Measurements from ENCODE around the gene ZNF543. TPM values are rescaled to one million over a fixed set of nuclear protein-coding genes. Genes with fewer than 3 reads are reported as not detected.

The ZNF543 gene
- total RNA-seq, 1 experiment from 2014 or later = 5.2 TPM

- CTCF ChIA-PET = no interaction called here
- intact Hi-C loops (cut with micrococcal nuclease) = no loop called here
Measured at GRCh38 chr19:57355916-57356315, 35.6 kb downstream of the ZNF543 start.

DNA sequence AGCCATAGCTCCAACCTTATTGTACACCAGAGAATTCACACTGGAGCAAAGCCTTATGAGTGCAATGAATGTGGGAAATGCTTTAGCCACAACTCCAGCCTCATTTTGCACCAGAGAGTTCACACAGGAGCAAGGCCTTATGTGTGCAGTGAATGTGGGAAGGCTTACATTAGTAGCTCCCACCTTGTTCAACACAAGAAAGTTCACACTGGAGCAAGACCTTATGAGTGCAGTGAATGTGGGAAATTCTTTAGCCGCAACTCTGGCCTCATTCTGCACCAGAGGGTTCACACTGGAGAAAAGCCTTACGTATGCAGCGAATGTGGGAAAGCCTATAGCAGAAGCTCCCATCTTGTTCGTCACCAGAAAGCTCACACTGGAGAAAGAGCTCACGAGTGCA is 37.1 kb downstream of the ZNF543 start:
- no peaks in the 10 kb centered on the region for H4K20me1 ChIP-seq (ENCODE audit: low read length)
- no peak overlapping the region for H3K27ac ChIP-seq (ENCODE audit: low read length)
- ChIA-PET CTCF (no interaction called here), POLR2A (ENCODE audit: unreplicated experiment) (no interaction called here)
- H3K9ac ChIP-seq (ENCODE audit: low read length) = no peak overlapping the region
- H3K27me3 ChIP-seq (ENCODE audit: low read length) = no peaks in the 10 kb centered on the region
- ATAC-seq (no peak), DNase-seq (no peak)
- H2AFZ ChIP-seq (ENCODE audit: low read length) = no peak overlapping the region
- intact Hi-C loops (cut with micrococcal nuclease) = no loop called here
- H3K4me2 ChIP-seq (ENCODE audit: low read length) = no peak overlapping the region
- H3K79me2 ChIP-seq (ENCODE audit: low read length) = peaks cover 26% of the 10 kb centered on the region
- no TSS peak for BruUV-seq (replicated peaks)
- no peaks in the 10 kb centered on the region for H3F3A ChIP-seq (ENCODE audit: low read length, unreplicated experiment)
- peaks cover 68% of the 10 kb centered on the region for H3K36me3 ChIP-seq (ENCODE audit: low read depth, low read length)
- no peak overlapping the region for H3K4me3 ChIP-seq (ENCODE audit: low read length)
- no peaks in the 10 kb centered on the region for H3K9me2 ChIP-seq (replicated peaks; ENCODE audit: low read length)
- TF ChIP-seq CTCF (conservative IDR thresholded peaks at IDR 0.05; ENCODE audit: low read depth, low read length) = no peak
- TF ChIP-seq EZH2phosphoT487 (IDR thresholded peaks at IDR 0.05; ENCODE audit: borderline replicate concordance, low read length) = no peak
- TF ChIP-seq EZH2 (IDR thresholded peaks at IDR 0.05; ENCODE audit: low read length, unreplicated experiment) = no peak
- H3K4me1 ChIP-seq (ENCODE audit: insufficient read depth, low read length) = peaks cover 10% of the 10 kb centered on the region
- no peaks in the 10 kb centered on the region for H3K9me3 ChIP-seq (ENCODE audit: low read length)

More at GRCh38 chr19:57355916-57356315, 35.6 kb downstream of the ZNF543 start:
- no peak overlapping the region for H3K4me2 ChIP-seq (ENCODE audit: low read length)
- no peak overlapping the region for H3K27ac ChIP-seq (ENCODE audit: low read length)
- peaks cover 68% of the 10 kb centered on the region for H3K36me3 ChIP-seq (ENCODE audit: low read depth, low read length)
- no peak overlapping the region for H3K9ac ChIP-seq (ENCODE audit: low read length)
- TF ChIP-seq CTCF (conservative IDR thresholded peaks at IDR 0.05; ENCODE audit: low read depth, low read length) = no peak
- TF ChIP-seq EZH2phosphoT487 (IDR thresholded peaks at IDR 0.05; ENCODE audit: borderline replicate concordance, low read length) = no peak
- TF ChIP-seq EZH2 (IDR thresholded peaks at IDR 0.05; ENCODE audit: low read length, unreplicated experiment) = no peak
- no peaks in the 10 kb centered on the region for H3K9me3 ChIP-seq (ENCODE audit: low read length)
- no peaks in the 10 kb centered on the region for H3K9me2 ChIP-seq (replicated peaks; ENCODE audit: low read length)
- H3F3A ChIP-seq (ENCODE audit: low read length, unreplicated experiment) = no peaks in the 10 kb centered on the region
- H3K4me3 ChIP-seq (ENCODE audit: low read length) = no peak overlapping the region
- DNase-seq (no peak), ATAC-seq (no peak)
- no peaks in the 10 kb centered on the region for H3K27me3 ChIP-seq (ENCODE audit: low read length)
- POLR2A ChIA-PET (ENCODE audit: unreplicated experiment) = no interaction called here
- H3K79me2 ChIP-seq (ENCODE audit: low read length) = peaks cover 39% of the 10 kb centered on the region
- peaks cover 15% of the 10 kb centered on the region for H3K4me1 ChIP-seq (ENCODE audit: insufficient read depth, low read length)
- no TSS peak for BruUV-seq (replicated peaks)
- no peak overlapping the region for H2AFZ ChIP-seq (ENCODE audit: low read length)
- H4K20me1 ChIP-seq (ENCODE audit: low read length) = no peaks in the 10 kb centered on the region

GRCh38 chr19:57359300-57359699 is 39.0 kb downstream of the ZNF543 start:
- no peak overlapping the region for H3K4me3 ChIP-seq (ENCODE audit: low read length)
- CTCF ChIA-PET = no interaction called here
- H3K4me1 ChIP-seq (ENCODE audit: insufficient read depth, low read length) = peaks cover 12% of the 10 kb centered on the region
- no peaks in the 10 kb centered on the region for H3K9me3 ChIP-seq (ENCODE audit: low read length)
- intact Hi-C loops (cut with micrococcal nuclease) = no loop called here
- no peak overlapping the region for H3K9ac ChIP-seq (ENCODE audit: low read length)
- no peaks in the 10 kb centered on the region for H4K20me1 ChIP-seq (ENCODE audit: low read length)
- H3K27me3 ChIP-seq (ENCODE audit: low read length) = no peaks in the 10 kb centered on the region
- no peak overlapping the region for H3K27ac ChIP-seq (ENCODE audit: low read length)
- BruUV-seq (replicated peaks) = no TSS peak
- POLR2A ChIA-PET (ENCODE audit: unreplicated experiment) = no interaction called here
- H3K4me2 ChIP-seq (ENCODE audit: low read length) = no peak overlapping the region
- H3K9me2 ChIP-seq (replicated peaks; ENCODE audit: low read length) = no peaks in the 10 kb centered on the region
- H3F3A ChIP-seq (ENCODE audit: low read length, unreplicated experiment) = no peaks in the 10 kb centered on the region
- ATAC-seq (no peak), DNase-seq (no peak)
- peaks cover 17% of the 10 kb centered on the region for H3K79me2 ChIP-seq (ENCODE audit: low read length)
- H2AFZ ChIP-seq (ENCODE audit: low read length) = no peak overlapping the region
- peaks cover 51% of the 10 kb centered on the region for H3K36me3 ChIP-seq (ENCODE audit: low read depth, low read length)
- TF ChIP-seq EZH2 (IDR thresholded peaks at IDR 0.05; ENCODE audit: low read length, unreplicated experiment) (no peak), CTCF (conservative IDR thresholded peaks at IDR 0.05; ENCODE audit: low read depth, low read length) (no peak), EZH2phosphoT487 (IDR thresholded peaks at IDR 0.05; ENCODE audit: borderline replicate concordance, low read length) (no peak)
